KOPT-K1 (cell line): Measurements from ENCODE around the gene TBC1D9B.

ENCODE experiments used
- H3K27ac ChIP-seq: fragments of 200-600 bp; sonication (generic); 2 replicates; pipeline ENCODE4 v1.5.1; 2016; ENCODE audit warnings: antibody characterized with exemption, mild to moderate bottlenecking, low read depth, low read length; ENCODE audit not compliant: poor library complexity, severe bottlenecking
- H3K36me3 ChIP-seq: fragments of 200-600 bp; sonication (generic); 2 replicates; pipeline ENCODE4 v1.5.1; 2017; ENCODE audit warnings: antibody characterized with exemption, mild to moderate bottlenecking, low read length, moderate library complexity; ENCODE audit not compliant: insufficient read depth
- H3K9me3 ChIP-seq: fragments of 200-600 bp; sonication (generic); 2 replicates; pipeline ENCODE4 v1.5.1; 2017; ENCODE audit warnings: antibody characterized with exemption, low read length, mild to moderate bottlenecking; ENCODE audit not compliant: insufficient read depth, poor library complexity, severe bottlenecking

Gene TBC1D9B

DNA sequence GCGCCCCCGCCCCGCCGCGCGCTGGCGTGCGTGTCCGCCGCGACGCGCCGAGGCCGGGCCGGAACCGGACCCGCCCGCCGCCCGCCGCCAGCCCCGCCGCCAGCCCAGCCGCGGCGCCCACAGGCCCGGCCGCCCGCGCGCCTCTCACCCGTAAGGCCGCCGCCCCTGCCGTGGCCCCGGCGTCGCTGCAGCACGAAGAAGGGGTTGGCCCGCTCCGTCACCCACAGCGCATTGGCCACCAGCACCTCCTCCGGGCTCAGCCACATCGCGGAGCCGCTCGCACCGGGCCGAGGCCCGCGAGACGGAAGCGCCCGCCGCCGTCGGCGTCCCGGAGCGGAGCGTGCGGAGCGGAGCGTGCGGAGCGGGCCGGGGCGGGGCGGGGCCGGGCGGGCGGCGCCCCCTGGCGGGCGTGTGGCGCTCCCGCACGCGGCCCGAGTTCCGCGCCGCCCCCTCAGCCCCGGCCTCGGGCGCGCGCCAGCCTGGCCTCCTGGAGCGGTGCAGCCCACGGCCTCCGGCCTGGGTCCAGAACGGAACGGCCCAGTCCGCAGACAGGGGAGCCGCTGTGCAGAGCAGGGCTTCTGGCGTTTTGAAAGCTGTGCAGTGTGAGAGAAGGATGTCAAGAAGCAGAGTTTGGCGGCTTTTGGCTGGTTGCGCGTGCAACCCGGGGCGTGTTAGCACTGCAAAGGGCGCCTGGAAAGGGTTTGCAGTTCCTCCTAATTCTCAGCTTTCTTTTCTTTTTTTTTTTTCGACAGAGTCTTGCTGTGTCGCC, at the start of gene TBC1D9B:
TBC1D9B (minus strand) TSS at position 342 of the 769 bp plus-strand sequence; CDS start at position 266, 76 bp downstream.
- H3K36me3 ChIP-seq: peaks cover 21% of the 10 kb centered on the region
- H3K9me3 ChIP-seq: no peaks in the 10 kb centered on the region
- H3K27ac ChIP-seq: peak within 1 kb of the TSS; percentile 41

- Histone ChIP-seq H3K27ac (no peak overlapping the region), H3K9me3 (no peaks in the 10 kb centered on the region), H3K36me3 (0 out of 2 replicates have a peak, but pooled peaks cover 4% of the 10 kb centered on the region)
Measured at GRCh38 chr5:179955630-179956029, 47.9 kb upstream of the TBC1D9B start.

DNA sequence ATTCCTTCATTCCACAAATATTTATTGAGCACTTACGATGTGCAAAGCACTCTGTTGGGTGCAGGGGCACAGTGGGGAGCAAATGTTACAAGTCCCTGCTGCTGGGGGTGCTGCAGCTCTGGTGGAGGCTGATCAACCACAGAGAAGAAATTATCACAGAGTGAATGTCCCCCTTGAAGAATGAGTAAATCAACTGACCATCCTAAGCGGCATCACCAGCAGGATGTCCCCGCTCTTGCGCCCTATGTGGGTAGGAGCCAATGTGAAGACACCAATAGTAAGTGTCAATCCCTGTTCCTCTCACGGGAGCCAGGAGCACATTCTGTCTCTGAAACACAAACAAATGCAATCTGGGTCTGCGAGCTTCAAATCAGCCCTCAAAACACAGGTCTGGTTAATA, 47.4 kb upstream of the TBC1D9B start:
- no peak overlapping the region for H3K27ac ChIP-seq
- H3K36me3 ChIP-seq: 0 out of 2 replicates have a peak, but pooled peaks cover 4% of the 10 kb centered on the region
- no peaks in the 10 kb centered on the region for H3K9me3 ChIP-seq

GRCh38 chr5:179954434-179954833, 46.7 kb upstream of the TBC1D9B start:
- no peaks in the 10 kb centered on the region for H3K9me3 ChIP-seq
- H3K27ac ChIP-seq: no peak overlapping the region
- H3K36me3 ChIP-seq: 0 out of 2 replicates have a peak, but pooled peaks cover 4% of the 10 kb centered on the region

- Histone ChIP-seq H3K9me3 (no peaks in the 10 kb centered on the region), H3K36me3 (0 out of 2 replicates have a peak, but pooled peaks cover 4% of the 10 kb centered on the region)
Measured at GRCh38 chr5:179953987-179954386, 46.3 kb upstream of the TBC1D9B start.

DNA sequence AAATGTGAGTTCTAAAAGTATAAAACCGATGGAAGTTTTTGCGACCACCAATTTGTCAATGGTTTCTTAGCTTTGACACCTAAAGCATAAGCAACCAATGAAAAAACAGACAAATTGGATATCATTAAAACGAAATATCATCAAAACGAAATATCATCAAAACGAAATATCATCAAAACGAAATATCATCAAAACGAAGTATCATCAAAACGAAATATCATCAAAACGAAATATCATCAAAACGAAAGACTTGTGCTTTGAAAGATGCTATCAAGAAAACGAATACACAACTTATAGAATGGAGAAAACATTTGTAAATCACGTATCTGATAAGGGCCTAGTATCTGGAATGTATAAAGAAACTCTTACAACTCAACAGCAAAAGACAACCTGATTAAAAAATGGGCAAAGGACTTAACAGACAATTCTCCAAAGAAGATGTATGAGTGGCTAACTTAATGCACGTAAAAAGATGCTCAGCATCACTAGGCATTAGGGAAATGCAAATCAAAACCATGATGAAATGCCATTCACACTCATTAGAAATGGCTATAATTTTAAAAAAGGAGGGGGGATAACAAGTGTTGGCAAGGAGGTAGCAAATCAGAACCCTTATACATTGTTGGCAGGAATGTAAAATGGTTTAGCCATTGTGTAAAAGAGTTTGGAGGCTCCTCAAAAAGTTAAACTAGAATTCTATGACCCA, 29.4 kb upstream of the TBC1D9B start:
- Histone ChIP-seq H3K27ac (no peak overlapping the region), H3K36me3 (no peaks in the 10 kb centered on the region), H3K9me3 (no peaks in the 10 kb centered on the region)

More at GRCh38 chr5:179953987-179954386, 46.3 kb upstream of the TBC1D9B start:
- H3K27ac ChIP-seq: no peak overlapping the region

- no peaks in the 10 kb centered on the region for H3K9me3 ChIP-seq
Measured at GRCh38 chr5:179930788-179931473, 23.2 kb upstream of the TBC1D9B start.

GRCh38 chr5:179927824-179928223, 20.1 kb upstream of the TBC1D9B start:
- Histone ChIP-seq H3K36me3 (no peaks in the 10 kb centered on the region), H3K27ac (no peak overlapping the region), H3K9me3 (no peaks in the 10 kb centered on the region)

More at GRCh38 chr5:179930788-179931473, 23.2 kb upstream of the TBC1D9B start:
- Histone ChIP-seq H3K27ac (no peak overlapping the region), H3K36me3 (no peaks in the 10 kb centered on the region)

DNA sequence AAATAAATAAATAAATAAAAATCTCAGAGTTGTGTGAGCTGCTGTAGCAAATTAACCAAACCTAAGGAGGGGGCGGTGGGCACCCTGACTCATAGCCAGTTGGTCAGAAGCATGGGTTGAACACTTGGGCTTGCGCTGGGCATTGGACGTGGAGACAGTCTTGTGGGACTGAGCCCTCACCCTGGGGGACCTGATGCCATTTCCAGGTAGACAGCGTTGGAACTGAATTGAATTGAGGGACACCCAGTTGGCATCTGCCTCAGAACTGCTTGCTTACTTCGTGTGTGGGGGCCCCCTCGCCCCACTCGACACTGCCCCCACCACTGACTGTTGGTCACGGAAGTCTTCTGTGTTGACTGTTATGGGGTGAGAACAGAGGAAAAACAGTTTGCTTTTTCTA, 19.0 kb upstream of the TBC1D9B start:
- Histone ChIP-seq H3K36me3 (no peaks in the 10 kb centered on the region), H3K27ac (no peak overlapping the region), H3K9me3 (no peaks in the 10 kb centered on the region)

GRCh38 chr5:179923436-179923835, 15.7 kb upstream of the TBC1D9B start:
- Histone ChIP-seq H3K36me3 (no peaks in the 10 kb centered on the region), H3K9me3 (no peaks in the 10 kb centered on the region), H3K27ac (no peak overlapping the region)

DNA sequence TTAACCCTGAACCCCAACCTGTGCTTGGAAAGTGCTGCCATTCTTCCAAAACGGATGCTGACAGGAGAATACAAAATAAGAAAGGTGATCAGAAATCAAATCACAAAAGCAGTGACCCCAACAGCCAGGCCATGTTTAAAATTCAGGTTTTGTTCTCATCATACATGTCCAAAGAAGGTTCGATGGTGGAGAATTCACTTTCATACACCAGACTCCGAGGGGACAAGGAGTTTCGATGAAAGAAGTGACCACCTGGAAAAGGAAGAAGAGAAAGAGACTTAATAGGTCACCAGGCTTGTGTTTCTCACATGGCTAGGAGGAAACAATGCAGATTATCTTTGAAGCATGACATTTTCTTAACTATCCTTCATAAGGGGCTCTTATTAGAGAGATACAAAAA, 12.5 kb upstream of the TBC1D9B start:
- no peak overlapping the region for H3K27ac ChIP-seq
- H3K9me3 ChIP-seq: no peaks in the 10 kb centered on the region
- no peaks in the 10 kb centered on the region for H3K36me3 ChIP-seq

GRCh38 chr5:179919487-179920060, 11.9 kb upstream of the TBC1D9B start:
- no peaks in the 10 kb centered on the region for H3K9me3 ChIP-seq
- H3K27ac ChIP-seq: peak overlapping the region; percentile 4
- H3K36me3 ChIP-seq: no peaks in the 10 kb centered on the region

DNA sequence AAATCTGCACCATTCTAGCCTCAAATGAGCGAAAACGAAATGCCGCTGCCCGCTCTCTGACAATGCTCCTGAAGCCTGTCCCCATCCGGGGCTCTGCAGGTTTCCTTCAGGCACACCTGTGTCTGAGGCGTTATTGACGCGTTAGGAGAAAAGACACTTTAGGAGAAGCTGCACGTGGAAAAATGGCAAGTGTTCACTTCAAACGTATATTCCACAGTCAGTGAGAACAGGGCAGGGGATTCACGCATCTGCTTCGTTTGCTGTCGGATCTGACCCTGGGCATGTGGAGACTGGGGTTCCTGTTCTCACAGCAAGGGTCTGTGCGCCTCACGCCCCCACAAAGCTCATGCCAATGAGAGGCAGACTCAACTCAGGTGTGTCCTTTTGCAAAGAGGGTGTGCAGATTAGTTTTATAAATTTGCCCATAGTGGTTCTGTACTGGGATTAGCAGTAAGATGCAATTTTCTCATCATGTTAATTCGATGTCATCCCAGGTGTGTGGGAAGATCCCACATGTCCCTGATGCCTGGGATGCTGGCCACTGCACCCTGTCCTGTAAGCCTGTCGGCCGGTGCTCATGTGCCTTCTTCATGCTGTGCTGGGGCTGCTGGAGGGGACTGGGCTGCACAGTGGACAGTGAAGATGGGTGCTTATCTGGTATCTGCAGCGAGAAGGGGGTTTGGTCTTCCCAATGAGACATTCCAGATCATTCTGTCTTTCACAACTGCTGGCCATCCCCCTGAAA, 11.2 kb upstream of the TBC1D9B start:
- no peak overlapping the region for H3K27ac ChIP-seq
- H3K36me3 ChIP-seq: no peaks in the 10 kb centered on the region
- H3K9me3 ChIP-seq: no peaks in the 10 kb centered on the region

DNA sequence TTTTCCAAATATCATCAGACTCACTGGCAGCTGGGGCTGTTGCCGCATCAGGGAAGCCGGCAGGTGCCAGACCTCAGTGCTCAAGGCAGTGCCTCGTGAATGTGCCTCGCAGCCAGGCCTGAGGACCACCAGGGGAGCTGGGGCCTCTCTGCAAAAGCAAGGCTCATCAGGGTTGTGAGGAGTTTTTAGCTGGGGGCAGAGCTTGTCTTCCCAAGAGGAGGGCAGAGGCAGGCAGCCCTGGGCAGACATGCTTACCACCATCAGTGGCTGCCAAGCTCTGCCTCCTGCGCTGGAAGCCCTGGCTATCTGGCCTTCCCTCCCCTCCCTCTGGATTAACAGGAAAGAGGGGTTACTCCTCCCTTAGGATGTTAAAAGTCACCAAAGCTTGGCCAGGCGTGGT, 8.8 kb upstream of the TBC1D9B start:
- no peaks in the 10 kb centered on the region for H3K9me3 ChIP-seq
- H3K27ac ChIP-seq: no peak overlapping the region
- no peaks in the 10 kb centered on the region for H3K36me3 ChIP-seq
